DMS 273 treated with DMSO at 0.1 percent for 48 hours (cell line): ENCODE results near the gene PIWIL1.

ENCODE experiments used
- DNase-seq: peaks from one replicate; lab custom pipeline; 2025; lab: John Stamatoyannopoulos, UW

PIWIL1 gene

GRCh38 chr12:130336723-130337487 is 782 bp upstream of the PIWIL1 start:
- DNase-seq, result no peak

GRCh38 chr12:130338794-130339601 is 1.3 kb downstream of the PIWIL1 start:
- DNase-seq, result no peak

GRCh38 chr12:130339951-130340350 is 2.3 kb downstream of the PIWIL1 start:
- no peak for DNase-seq

- no peak for DNase-seq
These were observed 4.8 kb downstream of the PIWIL1 start for GRCh38 chr12:130342442-130342841.

GRCh38 chr12:130342842-130343241 is 5.2 kb downstream of the PIWIL1 start:
- DNase-seq, result no peak

GRCh38 chr12:130344529-130344928 is 6.8 kb downstream of the PIWIL1 start:
- no peak for DNase-seq

GRCh38 chr12:130345292-130345691 is 7.6 kb downstream of the PIWIL1 start:
- no peak for DNase-seq

GRCh38 chr12:130347588-130347987 is 9.9 kb downstream of the PIWIL1 start:
- DNase-seq, result no peak

GRCh38 chr12:130350715-130351114 is 13.0 kb downstream of the PIWIL1 start:
- DNase-seq, result no peak

GRCh38 chr12:130351326-130351725 is 13.6 kb downstream of the PIWIL1 start:
- DNase-seq, result no peak

GRCh38 chr12:130353081-130353480 is 15.4 kb downstream of the PIWIL1 start:
- DNase-seq, result no peak

GRCh38 chr12:130354407-130354806 is 16.7 kb downstream of the PIWIL1 start:
- no peak for DNase-seq

GRCh38 chr12:130356222-130356621 is 18.5 kb downstream of the PIWIL1 start:
- no peak for DNase-seq

GRCh38 chr12:130357241-130357640 is 19.6 kb downstream of the PIWIL1 start:
- no peak for DNase-seq

GRCh38 chr12:130357729-130358330 is 20.1 kb downstream of the PIWIL1 start:
- no peak for DNase-seq

GRCh38 chr12:130362060-130362459 is 24.4 kb downstream of the PIWIL1 start:
- no peak for DNase-seq

GRCh38 chr12:130364578-130364977 is 26.9 kb downstream of the PIWIL1 start:
- DNase-seq, result no peak

GRCh38 chr12:130366159-130366558 is 28.5 kb downstream of the PIWIL1 start:
- no peak for DNase-seq

- DNase-seq, result no peak
These were observed 29.3 kb downstream of the PIWIL1 start for GRCh38 chr12:130367003-130367402.

- DNase-seq, result no peak
These were observed 29.8 kb downstream of the PIWIL1 start for GRCh38 chr12:130367523-130367922.

- DNase-seq, result no peak
These were observed 32.1 kb downstream of the PIWIL1 start for GRCh38 chr12:130369816-130370215.

- no peak for DNase-seq
These were observed 33.6 kb downstream of the PIWIL1 start for GRCh38 chr12:130371296-130371695.

GRCh38 chr12:130372936-130373335 is 35.2 kb downstream of the PIWIL1 start:
- no peak for DNase-seq
